Type B pancreatic cell (in vitro differentiated cells): ENCODE measurements around the gene NTPCR. TPM values are rescaled to one million over a fixed set of nuclear protein-coding genes. Genes with fewer than 3 reads are reported as not detected.

Experiments
- DNase-seq: peaks from one replicate; pipeline ENCODE4 v3.0.0; 2021; ENCODE audit warnings: mixed read lengths; ENCODE audit not compliant: unreplicated experiment; ENCODE audit errors: extremely low spot score
- H3K27ac Mint-ChIP-seq: 2 replicates; pipeline ENCODE4 v1.8.0; 2021; ENCODE audit warnings: mild to moderate bottlenecking, mixed read lengths
- H3K27me3 Mint-ChIP-seq: 2 replicates; pipeline ENCODE4 v1.8.0; 2021; ENCODE audit warnings: mixed read lengths
- H3K36me3 Mint-ChIP-seq: 2 replicates; pipeline ENCODE4 v1.8.0; 2021; ENCODE audit warnings: mixed read lengths
- H3K4me1 Mint-ChIP-seq: one replicate; pipeline ENCODE4 v1.8.0; 2021; ENCODE audit warnings: mixed read lengths; ENCODE audit not compliant: unreplicated experiment
- H3K4me3 Mint-ChIP-seq: 2 replicates; pipeline ENCODE4 v1.8.0; 2021; ENCODE audit warnings: mild to moderate bottlenecking, mixed read lengths
- H3K9me3 Mint-ChIP-seq: 2 replicates; pipeline ENCODE4 v1.8.0; 2021; ENCODE audit warnings: mixed read lengths
- total RNA-seq: library from RNA; stranded (reverse); gene quantifications from 2 replicates; pipeline ENCODE4 v1.2.1, GENCODE V29; 2021; ENCODE audit warnings: low replicate concordance
- TF ChIP-seq, protein P1 (sequence below): fragments of 200-600 bp; sonication (generic); conservative IDR thresholded peaks from 2 replicates; pipeline ENCODE4 v1.5.0; 2021; ENCODE audit warnings: antibody characterized with exemption, mild to moderate bottlenecking

Gene NTPCR
- total RNA-seq, 1 donor from 2014 or later, result 57.1 TPM

DNA sequence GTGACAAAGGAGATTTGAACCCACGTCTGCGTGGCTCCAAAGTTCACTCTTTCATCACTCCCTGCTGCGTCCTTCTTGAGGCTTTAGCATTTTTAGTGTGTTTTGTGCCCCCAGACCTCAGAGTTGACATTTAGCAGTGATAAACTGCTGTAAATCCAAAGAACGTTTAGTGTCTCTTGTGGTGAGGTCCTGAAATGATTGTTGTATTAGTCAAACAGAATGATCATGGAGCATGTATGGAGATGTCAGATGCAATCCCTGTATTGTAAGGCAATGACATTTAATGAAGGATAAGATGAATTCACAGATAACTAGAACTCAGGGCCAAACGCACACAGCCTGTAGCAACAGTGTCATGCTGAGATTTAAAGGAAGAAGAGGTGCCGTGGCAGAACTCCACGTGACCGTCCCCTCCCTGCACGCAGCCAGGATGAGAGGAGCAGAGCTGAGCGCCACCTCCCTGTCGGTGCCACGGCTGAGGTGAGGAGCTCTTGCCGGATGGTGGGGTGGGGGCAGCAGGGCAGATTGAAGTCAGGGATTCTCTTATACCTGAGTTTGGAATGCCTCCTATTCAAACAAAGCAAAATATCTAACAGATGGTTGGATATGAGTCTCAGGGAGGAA, 30.1 kb downstream of the NTPCR start:
- DNase-seq, result no peak
- Mint-ChIP-seq H3K27me3 (no peaks in the 10 kb centered on the region), H3K36me3 (peaks cover 45% of the 10 kb centered on the region), H3K4me1 (peaks cover 26% of the 10 kb centered on the region), H3K9me3 (no peaks in the 10 kb centered on the region), H3K27ac (no peak overlapping the region), H3K4me3 (no peak overlapping the region)
- TF ChIP-seq, protein P1, sequence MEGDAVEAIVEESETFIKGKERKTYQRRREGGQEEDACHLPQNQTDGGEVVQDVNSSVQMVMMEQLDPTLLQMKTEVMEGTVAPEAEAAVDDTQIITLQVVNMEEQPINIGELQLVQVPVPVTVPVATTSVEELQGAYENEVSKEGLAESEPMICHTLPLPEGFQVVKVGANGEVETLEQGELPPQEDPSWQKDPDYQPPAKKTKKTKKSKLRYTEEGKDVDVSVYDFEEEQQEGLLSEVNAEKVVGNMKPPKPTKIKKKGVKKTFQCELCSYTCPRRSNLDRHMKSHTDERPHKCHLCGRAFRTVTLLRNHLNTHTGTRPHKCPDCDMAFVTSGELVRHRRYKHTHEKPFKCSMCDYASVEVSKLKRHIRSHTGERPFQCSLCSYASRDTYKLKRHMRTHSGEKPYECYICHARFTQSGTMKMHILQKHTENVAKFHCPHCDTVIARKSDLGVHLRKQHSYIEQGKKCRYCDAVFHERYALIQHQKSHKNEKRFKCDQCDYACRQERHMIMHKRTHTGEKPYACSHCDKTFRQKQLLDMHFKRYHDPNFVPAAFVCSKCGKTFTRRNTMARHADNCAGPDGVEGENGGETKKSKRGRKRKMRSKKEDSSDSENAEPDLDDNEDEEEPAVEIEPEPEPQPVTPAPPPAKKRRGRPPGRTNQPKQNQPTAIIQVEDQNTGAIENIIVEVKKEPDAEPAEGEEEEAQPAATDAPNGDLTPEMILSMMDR, result no peak

DNA sequence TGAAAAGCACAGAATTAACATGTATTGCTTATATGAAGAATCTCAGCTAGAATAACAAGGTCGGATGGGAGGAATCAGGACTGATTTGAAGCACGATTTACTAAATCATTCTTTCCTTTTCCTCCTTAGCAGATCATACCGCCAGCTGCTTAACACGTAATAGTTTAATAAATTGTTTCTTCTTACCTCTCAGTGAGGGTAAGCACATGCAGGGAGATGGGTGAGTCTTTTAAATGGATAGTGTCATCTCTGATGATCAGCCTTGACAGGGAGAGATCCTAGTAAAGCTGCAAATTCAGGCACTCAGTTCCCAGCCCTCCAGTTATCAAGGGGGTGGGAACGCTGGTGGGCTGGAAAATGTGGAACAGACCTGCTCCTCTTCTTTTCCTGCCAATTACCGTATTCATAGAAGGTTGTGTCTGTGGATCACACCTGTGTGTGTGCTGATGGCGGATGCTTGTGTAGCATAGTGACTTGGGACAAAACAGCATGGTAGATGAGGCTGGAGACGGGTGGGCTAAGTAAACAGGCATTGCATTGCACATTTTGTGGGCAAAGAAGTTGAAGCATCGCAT, 30.7 kb downstream of the NTPCR start:
- Mint-ChIP-seq H3K27ac (no peak overlapping the region), H3K4me1 (peaks cover 26% of the 10 kb centered on the region), H3K36me3 (peaks cover 39% of the 10 kb centered on the region), H3K27me3 (no peaks in the 10 kb centered on the region), H3K4me3 (no peak overlapping the region), H3K9me3 (no peaks in the 10 kb centered on the region)
- TF ChIP-seq, protein P1, result no peak
- DNase-seq, result no peak

DNA sequence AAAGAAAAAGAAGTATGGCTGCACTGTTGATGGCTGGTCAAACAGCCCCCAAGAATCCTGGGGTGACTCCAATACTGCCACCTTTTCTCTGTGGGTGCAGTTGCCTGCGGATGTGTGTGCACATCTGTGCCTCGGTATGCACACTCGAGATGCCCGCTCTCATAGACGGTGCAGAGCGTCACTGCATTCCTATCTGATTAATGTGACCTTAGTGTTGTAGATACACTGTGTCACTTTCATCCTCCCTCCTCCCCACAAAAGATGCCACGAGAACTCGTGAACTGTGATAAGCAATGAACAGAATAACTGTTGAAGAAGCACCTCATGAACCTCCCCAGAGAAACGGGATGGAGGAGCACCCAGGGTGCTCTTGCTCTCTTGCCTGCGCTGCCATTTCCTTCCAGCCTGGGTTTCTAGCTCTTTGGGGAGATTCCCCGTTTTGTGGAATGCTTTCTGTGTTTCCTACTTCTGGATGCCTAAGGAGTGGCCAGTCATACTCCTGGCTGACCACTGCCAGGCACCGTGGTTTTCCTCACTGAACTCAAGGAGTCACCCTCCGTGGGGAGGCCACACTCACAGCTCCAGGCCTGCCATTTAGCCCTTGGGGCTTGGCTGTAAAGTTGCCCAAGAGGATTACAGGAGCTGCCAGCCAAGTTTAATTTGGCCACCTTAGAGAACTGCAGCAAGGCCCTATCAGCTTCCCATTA, 32.0 kb downstream of the NTPCR start:
- TF ChIP-seq, protein P1, result no peak
- Mint-ChIP-seq H3K36me3 (peaks cover 32% of the 10 kb centered on the region), H3K4me3 (no peak overlapping the region), H3K27me3 (no peaks in the 10 kb centered on the region), H3K4me1 (peaks cover 26% of the 10 kb centered on the region), H3K27ac (no peak overlapping the region), H3K9me3 (no peaks in the 10 kb centered on the region)
- no peak for DNase-seq

DNA sequence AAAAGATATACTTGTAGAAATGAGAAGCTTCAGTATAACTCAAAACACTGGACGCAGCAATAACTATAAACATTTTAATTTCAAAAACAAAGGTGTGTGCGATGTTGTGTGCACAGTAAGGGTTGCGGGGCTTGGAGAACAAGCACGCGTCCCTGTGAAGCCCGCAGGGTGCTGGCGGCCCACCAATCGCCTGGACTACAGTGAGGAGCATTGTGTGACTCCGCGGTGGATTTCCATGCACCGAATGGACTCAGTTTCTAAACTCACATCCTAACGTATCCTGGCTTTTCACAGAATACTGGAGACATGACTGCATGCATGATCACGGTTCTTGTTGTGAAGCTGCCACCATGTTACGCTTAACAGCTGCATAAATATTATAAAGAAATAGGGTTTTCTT, 33.0 kb downstream of the NTPCR start:
- DNase-seq, result no peak
- TF ChIP-seq, protein P1, result no peak
- Mint-ChIP-seq H3K27me3 (no peaks in the 10 kb centered on the region), H3K4me3 (no peak overlapping the region), H3K4me1 (peaks cover 20% of the 10 kb centered on the region), H3K9me3 (no peaks in the 10 kb centered on the region), H3K36me3 (peaks cover 25% of the 10 kb centered on the region), H3K27ac (no peak overlapping the region)

DNA sequence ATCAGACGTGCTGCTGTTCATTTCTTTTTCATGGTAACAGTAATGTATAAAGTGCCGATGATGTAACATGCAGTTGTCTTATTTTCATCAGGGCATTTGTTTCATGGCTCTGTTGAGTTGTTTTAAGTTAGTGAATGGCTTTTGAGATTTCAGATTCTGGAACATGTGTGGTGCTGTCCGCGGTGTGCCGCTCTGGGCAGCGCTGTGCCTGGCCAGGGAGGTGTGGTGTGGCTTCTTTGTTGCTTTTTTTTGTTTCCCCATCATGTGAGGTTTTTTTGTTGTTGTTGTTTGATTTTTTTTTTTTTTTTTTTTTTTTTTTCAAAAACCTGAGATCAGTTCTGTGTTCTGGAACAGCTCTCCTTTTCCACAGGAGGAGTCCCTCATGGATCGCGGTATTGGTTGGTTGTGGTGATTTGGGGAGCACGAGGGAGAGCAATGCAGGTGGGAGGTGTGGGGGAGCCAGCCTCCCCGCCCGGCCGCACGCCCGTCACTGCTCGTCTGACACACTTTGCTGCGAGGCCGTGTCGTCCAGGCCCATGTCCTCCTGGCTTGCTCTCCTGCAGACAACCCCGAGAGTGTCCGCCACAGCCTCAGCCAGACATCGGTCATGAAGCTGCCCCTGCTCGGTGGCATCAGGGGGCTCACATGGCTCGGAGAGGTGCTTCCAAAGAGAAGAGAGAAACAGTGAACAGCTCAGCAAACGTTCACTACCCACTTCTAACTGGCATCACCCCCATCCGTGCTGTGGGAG, 33.6 kb downstream of the NTPCR start:
- Mint-ChIP-seq H3K27me3 (no peaks in the 10 kb centered on the region), H3K9me3 (no peaks in the 10 kb centered on the region), H3K4me1 (peaks cover 23% of the 10 kb centered on the region), H3K27ac (no peak overlapping the region), H3K36me3 (peaks cover 23% of the 10 kb centered on the region), H3K4me3 (no peak overlapping the region)
- DNase-seq, result no peak
- TF ChIP-seq, protein P1, result no peak
